GM10266 (cell line): Measurements from ENCODE around the gene RGS7.
"Not testable (repeated sequence)": the region's sequence is repeated elsewhere in the genome, so short reads cannot be mapped to it uniquely, and the experiment has no call there.

Experiments
- DNase-seq: peaks from one replicate; pipeline ENCODE4 v3.0.0; 2012; ENCODE audit errors: extremely low spot score
- CTCF ChIP-seq: IDR thresholded peaks from 2 replicates; pipeline ENCODE4 v1.5.1; 2012; ENCODE audit warnings: mild to moderate bottlenecking, low read depth; ENCODE audit not compliant: control insufficient read depth, insufficient read depth; ENCODE audit errors: missing control alignments

The RGS7 gene

GRCh38 chr1:241181471-241181870 lies 175.5 kb downstream of the RGS7 start:
- TF ChIP-seq CTCF = no peak

GRCh38 chr1:241180569-241180968 lies 176.4 kb downstream of the RGS7 start:
- no peak for TF ChIP-seq CTCF
- no peak for DNase-seq

More at GRCh38 chr1:241181471-241181870, 175.5 kb downstream of the RGS7 start:
- DNase-seq = no peak

GRCh38 chr1:241177660-241178059 lies 179.3 kb downstream of the RGS7 start:
- DNase-seq = no peak
- TF ChIP-seq CTCF = no peak

GRCh38 chr1:241172486-241172885 lies 184.5 kb downstream of the RGS7 start:
- TF ChIP-seq CTCF = no peak
- DNase-seq = no peak

- no peak for TF ChIP-seq CTCF
- DNase-seq = no peak
These were observed 185.0 kb downstream of the RGS7 start for GRCh38 chr1:241171991-241172390.

GRCh38 chr1:241167121-241167630 lies 189.8 kb downstream of the RGS7 start:
- TF ChIP-seq CTCF = no peak
- no peak for DNase-seq

- no peak for TF ChIP-seq CTCF
- no peak for DNase-seq
These were observed 190.4 kb downstream of the RGS7 start for GRCh38 chr1:241166625-241167024.

- DNase-seq = not testable (repeated sequence)
These were observed 191.7 kb downstream of the RGS7 start for GRCh38 chr1:241165256-241165655.
